ENCODE results near the gene LRRC46. TPM values are rescaled to one million over a fixed set of nuclear protein-coding genes. Genes with fewer than 3 reads are reported as not detected.

LRRC46 gene
- total RNA-seq, 1 experiment from 2014 or later = 0.39 TPM

GRCh38 chr17:47884905-47885730 is 53.6 kb downstream of the LRRC46 start (continued):
- no peak for TF ChIP-seq E2F1 (CRISPR knock-in tag; IDR thresholded peaks at IDR 0.05)

Other genes with a start within 250 kb of the LRRC46 start
- 437 to 506 TPM (median 452 TPM) in 3 replicates for gene KPNB1, start 181.8 kb upstream of the LRRC46 start, total RNA-seq (2021)
- 14.7 to 17.4 TPM (median 15.8 TPM) in 3 replicates for gene TBKBP1, start 137.5 kb upstream of the LRRC46 start, total RNA-seq (2021)
- gene TBX21, start 98.4 kb upstream of the LRRC46 start, total RNA-seq (2021) = 0.15 to 0.18 TPM in 2 of 3 replicates, not detected in the other
- gene OSBPL7, start 9.9 kb upstream of the LRRC46 start, total RNA-seq (2021) = 8.2 to 13.5 TPM (median 10.7 TPM) in 3 replicates
- 80.1 to 87.0 TPM (median 85.3 TPM) in 3 replicates for gene MRPL10, start 129 bp upstream of the LRRC46 start, total RNA-seq (2021)
- gene SCRN2, start 9.6 kb downstream of the LRRC46 start, total RNA-seq (2021) = 50.8 to 54.1 TPM (median 51.6 TPM) in 3 replicates
- gene SP6, start 19.5 kb downstream of the LRRC46 start, total RNA-seq (2021) = 2.0 to 3.3 TPM (median 2.3 TPM) in 3 replicates
- gene SP2, start 64.6 kb downstream of the LRRC46 start, total RNA-seq (2021) = 9.9 to 11.5 TPM (median 10.7 TPM) in 3 replicates
- gene PNPO, start 109.9 kb downstream of the LRRC46 start, total RNA-seq (2021) = 12.2 to 17.8 TPM (median 17.2 TPM) in 3 replicates
- 0.59 to 1.1 TPM (median 1.1 TPM) in 3 replicates for gene PRR15L, start 126.2 kb downstream of the LRRC46 start, total RNA-seq (2021)
- gene CDK5RAP3, start 139.4 kb downstream of the LRRC46 start, total RNA-seq (2021) = 128 to 143 TPM (median 138 TPM) in 3 replicates
- 0.37 to 0.44 TPM in 2 of 3 replicates, not detected in the other for gene COPZ2, start 206.1 kb downstream of the LRRC46 start, total RNA-seq (2021)
- gene NFE2L1, start 216.7 kb downstream of the LRRC46 start, total RNA-seq (2021) = 130 to 149 TPM (median 131 TPM) in 3 replicates